Ishikawa (cell line): ENCODE results near the gene PBX1.

Source experiments
- CEBPB ChIP-seq: IDR thresholded peaks from 2 replicates; pipeline ENCODE4 v1.6.1; 2012
- CREB1 ChIP-seq: IDR thresholded peaks from 2 replicates; pipeline ENCODE4 v1.6.1; 2012; ENCODE audit warnings: low read depth
- EGR1 ChIP-seq: IDR thresholded peaks from 2 replicates; pipeline ENCODE4 v1.6.1; 2012
- EP300 ChIP-seq: IDR thresholded peaks from 2 replicates; pipeline ENCODE4 v1.6.1; 2012; ENCODE audit warnings: borderline replicate concordance
- FOXM1 ChIP-seq: IDR thresholded peaks from 2 replicates; pipeline ENCODE4 v1.6.1; 2012; ENCODE audit warnings: low read depth, borderline replicate concordance
- MAX ChIP-seq: IDR thresholded peaks from 2 replicates; pipeline ENCODE4 v1.6.1; 2012
- NFIC ChIP-seq: IDR thresholded peaks from 2 replicates; pipeline ENCODE4 v1.6.1; 2012
- RAD21 ChIP-seq: IDR thresholded peaks from 2 replicates; pipeline ENCODE4 v1.6.1; 2012; ENCODE audit warnings: low read depth
- REST ChIP-seq: IDR thresholded peaks from 2 replicates; pipeline ENCODE4 v1.6.1; 2012; ENCODE audit warnings: low read depth, mild to moderate bottlenecking
- TAF1 ChIP-seq: IDR thresholded peaks from 2 replicates; pipeline ENCODE4 v1.6.1; 2012; ENCODE audit warnings: low read depth, mild to moderate bottlenecking
- TCF12 ChIP-seq: IDR thresholded peaks from 2 replicates; pipeline ENCODE4 v1.6.1; 2012; ENCODE audit warnings: low read depth
- USF1 ChIP-seq: IDR thresholded peaks from 2 replicates; pipeline ENCODE4 v1.6.1; 2012
- YY1 ChIP-seq: IDR thresholded peaks from 2 replicates; pipeline ENCODE4 v1.6.1; 2012; ENCODE audit warnings: low read depth
- ZBTB7A ChIP-seq: IDR thresholded peaks from 2 replicates; pipeline ENCODE4 v1.6.1; 2012; ENCODE audit warnings: low read depth

- TF ChIP-seq NFIC: no peak
- no peak for TF ChIP-seq RAD21
- TF ChIP-seq EGR1: no peak
- no peak for TF ChIP-seq EP300
- no peak for TF ChIP-seq ZBTB7A
- TF ChIP-seq CEBPB: no peak
- no peak for TF ChIP-seq TAF1
- TF ChIP-seq CREB1: no peak
- no peak for TF ChIP-seq YY1
- TF ChIP-seq REST: no peak
- TF ChIP-seq USF1: no peak
- TF ChIP-seq MAX: no peak
- TF ChIP-seq FOXM1: no peak
- no peak for TF ChIP-seq TCF12
Observed at GRCh38 chr1:164660775-164661174, 101.8 kb downstream of the PBX1 start.
